ENCODE data around the gene MSRB1.
"Not testable (repeated sequence)": the region's sequence is repeated elsewhere in the genome, so short reads cannot be mapped to it uniquely, and the experiment has no call there.

MSRB1 gene

DNA sequence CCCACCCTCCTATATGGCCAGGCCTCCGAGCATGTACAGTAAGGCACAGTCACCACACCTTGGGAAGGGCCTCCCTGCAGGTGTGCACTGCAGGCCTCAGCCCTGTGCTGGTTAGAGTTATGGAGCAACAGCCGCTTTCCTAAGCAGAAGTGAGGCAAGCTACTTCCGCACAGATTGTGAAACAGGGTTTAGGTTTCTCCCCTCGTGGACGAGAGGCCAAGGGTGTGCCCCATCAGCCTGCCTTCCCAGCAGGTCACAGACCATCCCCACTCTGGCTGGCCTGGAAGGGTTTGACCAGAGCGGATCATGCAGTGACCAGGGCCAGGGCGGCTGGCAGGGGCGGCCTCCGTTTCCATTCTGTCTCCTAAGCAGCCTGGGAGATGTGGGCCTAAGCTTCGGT, 4.7 kb downstream of the MSRB1 start:
- no peak for DNase-seq

DNA sequence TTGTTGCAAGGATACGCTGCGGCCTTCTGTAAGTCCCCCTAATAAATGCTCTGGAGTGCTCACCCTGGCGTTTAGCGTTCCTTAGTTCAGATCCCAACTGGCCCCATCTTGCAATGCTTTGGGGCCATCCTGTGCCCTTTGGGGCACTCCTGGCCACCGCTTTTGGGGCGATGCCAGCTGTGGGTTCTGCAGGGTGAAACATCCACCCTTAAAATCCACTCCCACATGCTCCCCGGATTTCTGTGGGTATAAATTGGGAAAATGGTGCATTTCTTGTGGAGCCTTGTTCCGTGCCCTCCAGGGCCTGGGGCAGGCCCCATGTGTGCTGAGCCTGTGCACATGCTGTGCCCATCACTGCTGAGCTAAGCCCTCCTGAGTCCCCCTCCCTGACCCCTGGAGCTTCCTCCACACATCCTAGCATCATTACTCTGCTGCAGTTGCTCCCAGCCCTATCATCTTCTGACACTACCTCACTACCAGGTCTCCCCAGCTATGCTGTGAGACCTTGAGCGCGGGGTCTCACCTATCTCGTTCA, 6.0 kb downstream of the MSRB1 start:
- no peak for DNase-seq

DNA sequence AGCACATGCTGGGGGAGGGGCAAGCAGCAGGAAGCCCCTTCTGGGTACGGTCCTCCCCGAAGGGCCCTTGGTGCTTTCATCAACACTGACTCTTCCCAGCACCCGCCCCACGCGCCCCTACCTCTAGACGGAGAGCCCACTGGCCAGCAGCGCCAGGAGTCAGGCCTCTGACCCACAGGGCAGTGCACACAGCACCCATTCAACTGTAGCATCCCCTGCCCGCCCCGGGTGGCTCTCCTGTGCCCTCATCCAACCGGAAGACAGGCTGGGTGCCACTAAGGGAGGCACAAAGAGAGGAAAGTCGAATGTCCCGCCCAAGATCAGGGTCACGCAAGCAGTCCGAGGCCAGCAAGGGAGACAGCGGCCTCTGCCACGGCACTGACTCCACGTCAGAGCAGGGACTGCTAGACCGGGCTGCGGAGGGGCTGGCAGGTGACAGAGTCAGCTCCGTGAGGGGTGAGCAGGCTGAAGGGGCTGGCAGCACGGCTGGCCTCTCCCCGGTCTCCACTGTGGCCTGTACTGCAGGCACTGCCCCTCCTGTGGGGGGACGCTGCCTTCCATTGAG, 9.8 kb downstream of the MSRB1 start:
- DNase-seq = no peak

DNA sequence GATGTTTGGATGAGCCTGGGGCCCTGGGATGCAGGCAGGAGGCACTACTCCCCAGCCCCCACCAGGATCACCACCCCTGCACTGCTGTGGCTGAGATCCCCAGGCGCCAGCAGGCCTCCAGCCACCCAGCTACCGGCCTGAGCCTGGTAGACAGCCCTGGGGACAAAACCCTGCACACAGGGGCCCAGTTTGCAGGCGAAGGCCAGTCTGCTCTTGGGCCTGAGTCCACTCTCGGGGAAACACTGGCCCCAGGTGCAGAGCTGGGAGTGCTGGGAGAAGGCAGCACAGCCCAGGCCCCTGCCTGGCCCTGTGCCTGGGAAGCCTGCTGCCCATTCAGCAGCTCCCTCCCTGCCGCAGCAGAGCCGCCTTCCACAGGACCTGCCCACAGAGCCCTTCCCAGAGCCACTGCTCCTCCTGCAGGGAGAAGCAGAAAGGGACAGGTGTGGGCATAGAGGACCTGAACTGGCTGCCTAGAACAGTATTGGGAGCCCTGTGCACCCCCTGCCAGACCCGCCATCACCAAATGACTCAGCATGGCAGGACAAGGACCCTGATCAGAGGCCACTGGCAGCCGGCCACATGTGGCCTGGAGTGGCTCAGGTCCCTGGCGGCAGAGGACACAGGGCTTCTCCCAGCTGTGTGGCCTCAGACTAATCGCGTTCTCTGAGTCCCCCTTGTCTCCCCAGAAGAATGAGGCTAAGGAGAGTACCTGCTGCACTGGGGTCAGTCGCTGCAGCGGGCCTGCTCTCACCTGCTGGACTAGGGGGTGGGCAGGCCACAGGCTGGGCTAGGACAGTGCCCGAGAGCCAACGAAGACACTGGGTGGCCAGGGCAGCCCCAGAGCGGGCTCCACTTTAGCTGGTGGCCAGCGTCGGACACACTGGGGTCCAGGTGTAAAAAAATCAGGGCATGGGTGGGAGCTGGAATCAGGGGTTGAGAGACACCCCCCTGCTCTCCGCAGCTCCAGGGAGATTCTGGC, 10.7 kb downstream of the MSRB1 start:
- peak; percentile 20 for DNase-seq

DNA sequence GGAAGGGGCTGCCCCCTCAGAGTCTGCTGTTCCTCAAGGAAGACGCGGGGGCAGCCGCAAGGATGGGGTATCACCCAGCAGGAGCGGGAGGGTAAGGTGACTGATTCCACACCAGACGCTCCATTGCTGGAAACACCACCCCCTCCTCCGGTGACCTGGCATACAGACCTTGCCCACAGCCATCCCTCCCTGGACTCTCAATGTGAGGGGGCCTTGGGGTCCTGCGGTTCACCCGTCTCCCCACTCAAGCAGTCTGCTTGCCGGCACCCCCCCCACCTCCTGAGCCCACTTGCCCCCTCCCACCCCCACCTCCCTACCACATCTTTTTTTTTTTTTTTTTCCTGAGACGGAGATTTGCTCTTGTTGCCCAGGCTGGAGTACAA, 12.7 kb downstream of the MSRB1 start:
- DNase-seq = no peak

DNA sequence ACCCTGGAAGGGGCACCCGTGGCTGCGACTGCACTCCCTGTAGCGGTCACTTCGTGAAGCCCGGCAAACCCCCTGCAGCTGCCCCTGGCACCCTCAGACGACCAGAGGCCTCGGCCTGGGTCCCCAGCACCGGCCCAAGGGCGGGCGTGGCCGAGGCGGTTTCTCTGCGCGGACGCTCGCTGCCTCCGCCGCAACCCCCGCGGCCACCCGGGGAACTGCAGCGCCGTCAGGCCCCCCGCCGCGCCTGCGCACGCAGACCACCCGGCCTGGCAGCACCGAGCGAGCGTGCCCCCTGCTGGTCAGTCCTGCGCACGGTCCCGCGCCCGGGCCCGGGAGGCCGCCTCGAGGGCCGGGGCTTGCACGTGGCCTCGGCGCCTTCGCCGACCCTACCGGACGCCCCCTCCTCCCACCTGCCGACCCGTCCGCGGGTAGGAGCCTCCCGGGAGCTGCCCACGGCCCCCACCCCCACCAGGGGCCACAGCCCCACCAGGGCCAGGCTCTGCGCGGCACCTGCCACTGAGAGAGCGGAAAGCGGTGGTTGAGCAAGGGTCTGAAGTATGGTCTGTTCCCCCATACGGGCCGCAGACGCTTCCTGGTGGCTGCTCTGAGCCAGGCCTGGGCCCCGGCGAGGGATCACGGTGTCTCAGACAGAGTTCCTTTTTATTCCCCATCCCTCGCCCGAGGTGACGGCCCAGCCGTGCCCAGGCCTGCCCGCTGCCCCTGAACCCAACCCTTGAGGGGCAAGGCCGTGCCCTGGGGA, 13.2 kb downstream of the MSRB1 start:
- peak; percentile 71 for DNase-seq

DNA sequence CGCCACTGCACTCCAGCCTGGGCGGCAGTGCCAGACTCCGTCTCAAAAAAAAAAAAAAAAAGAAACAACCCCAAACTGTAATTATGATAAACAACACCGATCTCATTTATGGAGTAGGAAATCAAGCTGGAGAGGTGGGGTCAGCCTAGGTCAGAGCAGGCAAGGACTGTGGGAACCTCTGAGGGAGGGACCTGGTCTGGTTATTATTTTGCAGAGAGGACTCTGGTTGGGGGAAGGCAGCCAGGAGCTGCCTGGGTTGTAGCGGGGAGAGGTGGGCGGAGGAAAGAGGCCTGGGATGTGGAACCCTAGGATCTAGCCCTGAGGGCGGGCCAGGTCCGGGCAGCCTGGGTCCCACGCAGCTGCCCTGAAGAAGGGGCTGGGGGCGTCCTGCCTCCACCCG, 13.9 kb downstream of the MSRB1 start:
- no peak for DNase-seq

DNA sequence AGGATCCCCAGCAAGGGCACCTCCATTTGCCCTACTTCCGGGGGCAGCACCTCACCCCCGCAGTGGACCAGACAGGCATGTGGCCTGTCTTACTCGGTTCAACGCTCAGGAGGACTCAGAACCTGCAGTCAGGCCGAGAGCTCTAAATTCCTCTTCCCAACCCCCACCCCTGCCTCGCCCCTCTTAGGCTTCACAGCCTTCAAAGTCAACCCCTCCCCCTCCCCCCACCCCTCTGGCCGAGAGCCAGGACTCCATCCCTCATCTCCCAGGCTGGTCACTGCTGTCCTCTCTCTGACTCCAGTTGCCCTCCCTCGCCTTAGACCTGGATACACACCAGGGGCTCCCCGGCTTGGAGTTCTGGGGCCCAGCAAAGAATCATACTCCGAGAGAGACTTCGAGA, 16.7 kb downstream of the MSRB1 start:
- no peak for DNase-seq

DNA sequence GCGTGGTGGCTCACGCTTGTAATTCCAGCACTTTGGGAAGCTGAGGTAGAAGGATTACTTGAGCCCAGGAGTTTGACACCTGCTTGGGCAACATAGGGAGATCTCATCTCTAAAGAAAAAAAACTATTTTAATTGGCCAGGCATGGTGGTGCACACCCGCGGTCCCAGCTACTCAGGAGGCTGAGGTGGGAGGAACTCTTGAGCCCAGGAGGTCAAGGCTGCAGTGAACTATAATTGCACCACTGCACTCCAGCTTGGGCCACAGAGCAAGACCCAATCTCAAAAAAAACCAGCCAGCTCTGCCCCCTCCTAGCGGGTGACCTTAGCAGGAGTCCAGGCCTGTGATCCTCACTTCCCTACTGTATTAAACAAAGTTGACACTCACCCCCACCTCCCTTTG, 18.9 kb downstream of the MSRB1 start:
- DNase-seq = no peak

DNA sequence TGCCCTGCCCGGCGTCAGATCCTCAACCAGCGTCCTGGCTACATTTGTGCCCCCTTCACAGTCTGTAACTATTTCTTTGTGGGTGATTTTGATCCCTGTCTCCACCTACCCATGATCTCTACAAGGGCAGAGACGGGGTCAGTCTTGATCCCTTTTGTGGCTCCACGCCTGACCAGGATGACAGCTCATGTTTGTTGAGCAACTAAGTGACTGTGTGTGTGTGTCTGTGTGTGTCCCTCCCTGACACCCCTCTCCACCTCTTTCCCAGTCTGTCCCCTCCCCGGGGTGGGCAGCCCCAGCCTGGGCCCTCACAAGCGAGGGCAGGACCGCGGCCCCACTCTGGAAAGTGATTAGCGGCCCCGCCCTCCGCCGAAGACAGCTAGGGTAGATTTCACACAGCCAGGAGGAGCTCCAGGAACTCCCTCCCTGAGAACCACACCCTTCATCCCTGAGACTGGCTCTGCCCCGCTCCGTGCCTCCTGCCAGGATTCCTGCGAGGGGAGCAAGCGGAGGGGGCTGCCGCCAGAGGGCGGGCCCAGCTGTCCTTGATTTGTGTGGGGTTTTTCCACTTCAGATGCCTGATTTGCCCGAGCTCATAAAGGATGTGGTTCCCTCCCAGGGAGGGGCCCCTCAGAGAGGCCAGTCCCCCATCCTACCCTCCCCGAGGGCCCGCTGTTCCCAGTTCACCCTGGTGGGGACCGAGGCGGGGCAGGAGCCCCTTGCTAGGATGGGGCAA, 19.5 kb downstream of the MSRB1 start:
- peak; percentile 83 for DNase-seq

DNA sequence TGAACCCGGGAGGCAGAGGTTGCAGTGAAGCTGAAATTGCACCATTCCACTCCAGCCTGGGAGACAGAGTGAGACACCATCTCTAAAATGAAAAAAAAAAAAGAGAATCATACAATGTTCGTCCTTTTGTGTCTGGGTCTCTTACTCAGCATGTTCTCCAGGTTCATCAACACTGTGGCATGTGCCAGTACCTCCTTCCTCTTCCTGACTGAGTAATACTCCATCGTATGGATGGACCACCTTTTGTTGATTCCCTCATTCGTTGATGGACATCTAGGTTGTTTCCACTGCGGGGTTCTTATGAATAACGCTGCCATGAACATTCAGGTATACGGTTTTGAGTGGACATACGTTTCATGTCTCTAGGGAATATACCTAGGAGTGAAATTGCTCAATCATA, 20.6 kb downstream of the MSRB1 start:
- no peak for DNase-seq

DNA sequence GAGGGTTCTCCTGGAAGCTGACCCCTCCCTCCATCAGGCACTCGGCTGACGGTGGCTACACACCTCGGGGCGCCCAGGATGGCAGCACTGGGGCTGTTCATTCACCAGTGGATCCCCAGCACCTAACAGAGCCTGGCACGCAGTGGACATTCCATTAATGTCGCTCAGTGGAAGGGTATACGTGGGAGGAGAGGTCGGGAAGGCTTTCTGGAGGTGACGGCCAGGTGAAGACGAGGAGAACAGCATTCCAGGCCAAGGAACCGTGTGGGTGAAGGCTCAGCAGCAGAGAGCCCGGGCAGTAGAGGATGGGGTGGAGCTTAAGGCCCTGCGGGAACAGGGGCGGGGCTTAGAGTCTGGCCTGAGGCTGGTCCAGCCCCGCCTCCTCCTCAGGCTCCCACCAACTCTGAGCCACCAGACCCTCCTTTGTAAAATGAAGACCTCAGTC, 22.2 kb downstream of the MSRB1 start:
- DNase-seq = no peak

DNA sequence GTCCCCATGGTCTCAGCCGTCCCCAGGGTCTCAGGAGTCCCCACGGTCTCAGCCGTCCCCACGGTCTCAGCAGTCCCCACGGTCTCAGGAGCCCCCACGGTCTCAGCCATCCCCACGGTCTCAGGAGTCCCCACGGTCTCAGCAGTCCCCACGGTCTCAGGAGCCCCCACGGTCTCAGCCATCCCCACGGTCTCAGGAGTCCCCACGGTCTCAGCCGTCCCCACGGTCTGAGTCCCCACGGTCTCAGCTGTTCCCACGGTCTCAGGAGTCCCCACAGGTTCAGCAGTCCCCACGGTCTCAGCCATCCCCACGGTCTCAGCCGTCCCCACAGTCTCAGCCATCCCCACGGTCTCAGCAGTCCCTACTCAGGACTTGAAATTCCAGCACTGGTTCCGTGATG, 22.9 kb downstream of the MSRB1 start:
- DNase-seq = not testable (repeated sequence)

DNA sequence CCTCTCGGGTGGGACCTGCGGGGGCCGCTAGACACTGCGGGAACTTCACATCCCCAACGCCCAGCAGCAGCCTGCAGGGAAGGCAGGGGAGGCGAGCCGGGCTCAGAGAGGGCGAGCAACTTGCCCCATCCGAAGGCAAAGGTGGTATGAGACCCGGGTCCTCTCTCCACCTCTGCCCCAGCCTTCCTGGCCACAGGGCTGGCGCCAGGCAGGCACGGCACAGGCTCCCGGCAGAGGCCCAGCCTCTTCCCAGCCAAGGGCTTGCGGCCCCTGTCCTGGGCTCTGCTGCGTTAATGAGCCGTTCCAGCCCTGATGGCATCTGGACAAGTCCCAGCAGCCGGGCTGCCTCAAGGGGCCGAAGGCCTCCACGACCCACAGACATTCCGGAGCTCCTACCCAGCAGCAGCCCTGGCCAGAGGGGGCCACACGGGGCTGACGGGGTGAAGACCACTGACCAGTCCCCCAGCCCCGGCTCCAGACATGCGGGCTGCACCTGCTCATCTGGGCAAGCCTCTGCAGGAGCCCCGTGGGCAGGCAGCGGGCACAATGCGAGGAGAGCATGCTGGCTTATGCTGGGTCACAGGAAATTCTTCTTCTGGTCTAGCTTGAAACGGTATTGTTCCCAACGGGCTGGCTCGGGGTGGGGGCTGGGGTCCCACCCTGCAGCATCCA, 23.5 kb downstream of the MSRB1 start:
- no peak for DNase-seq

DNA sequence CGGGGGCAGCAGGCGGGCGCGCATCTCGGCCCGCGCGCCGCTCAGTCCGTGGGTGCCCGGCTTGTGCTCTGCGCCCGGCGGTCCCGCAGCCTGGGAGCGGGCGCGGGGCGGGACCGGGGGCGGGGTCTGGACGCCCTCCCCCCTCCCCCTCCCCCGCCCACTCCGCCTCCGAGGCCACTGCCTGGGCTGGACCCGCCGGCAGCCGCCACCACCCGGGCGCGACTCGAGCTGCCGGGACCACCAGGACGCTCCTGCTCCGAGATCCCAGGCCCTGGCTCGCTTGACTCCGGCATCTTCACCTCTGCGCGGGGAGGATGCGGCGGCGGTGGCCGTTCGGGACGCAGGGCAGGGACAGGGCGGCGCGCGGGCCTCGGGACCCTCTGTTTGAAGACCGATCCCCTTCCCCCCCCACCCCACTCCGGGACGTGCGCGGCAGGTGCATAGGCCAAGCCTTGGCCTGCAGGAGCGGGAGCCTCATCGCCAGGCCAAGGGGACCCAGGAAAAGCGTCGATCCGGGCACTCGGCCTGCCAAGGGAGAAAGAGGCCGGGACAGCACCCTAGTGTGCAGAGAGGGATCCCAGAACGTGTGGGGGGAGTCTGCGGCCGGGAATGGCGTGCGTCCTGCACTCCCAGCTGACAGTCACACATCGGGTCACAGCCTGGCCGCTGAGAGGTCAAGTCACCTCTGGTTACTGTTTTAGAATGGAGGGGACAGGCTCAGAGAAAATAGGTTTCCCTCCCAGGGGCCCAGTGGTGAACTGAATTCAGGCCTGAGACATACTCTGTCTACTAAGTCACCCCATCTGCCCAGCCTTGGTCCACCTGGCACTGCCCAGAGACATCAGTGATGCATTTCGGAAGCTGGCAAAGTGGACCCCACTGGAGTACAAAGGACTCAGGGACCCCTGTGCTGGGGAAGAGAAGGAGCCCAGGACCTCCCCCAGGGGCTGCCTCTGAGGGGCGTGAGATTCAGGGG, 24.4 kb downstream of the MSRB1 start, which contains the start of gene HS3ST6:
TSS of gene HS3ST6 (minus strand) at position 65 of the 976 bp plus-strand sequence. CDS start 92 bp downstream, outside the sequence.
- DNase-seq = no peak

DNA sequence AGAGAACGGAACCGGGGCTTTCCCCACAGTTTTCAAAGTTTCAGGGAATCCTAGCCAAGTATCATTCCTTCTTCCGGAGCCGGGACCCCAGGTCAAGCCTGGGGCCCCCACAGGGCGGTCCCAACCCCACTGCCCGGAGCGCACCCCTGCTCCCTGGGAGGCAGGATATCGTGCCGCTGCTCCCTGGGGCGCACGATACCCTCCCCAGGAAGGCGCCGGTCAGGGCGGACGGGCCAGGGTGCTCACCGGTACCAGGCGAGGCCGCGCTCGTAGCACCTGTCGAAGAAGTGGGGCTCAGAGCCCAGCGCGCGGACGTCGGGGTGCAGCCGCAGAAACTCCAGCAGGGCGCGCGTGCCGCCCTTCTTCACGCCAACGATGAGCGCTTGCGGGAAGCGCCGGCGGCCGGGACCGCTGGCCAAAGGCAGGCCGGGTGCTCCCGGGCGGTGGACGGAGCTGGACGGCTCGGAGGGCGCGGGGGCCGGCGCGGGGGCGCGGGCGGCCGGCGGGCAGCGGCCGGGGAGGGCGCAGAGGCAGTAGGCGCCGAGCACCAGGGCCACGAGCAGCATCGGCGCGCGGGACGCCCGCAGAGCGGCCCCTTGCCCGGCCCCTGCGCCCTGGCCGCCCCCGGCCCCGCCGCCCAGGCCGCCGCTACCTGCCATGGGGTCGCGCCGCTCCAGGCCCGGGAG, 25.2 kb downstream of the MSRB1 start:
- DNase-seq = no peak

DNA sequence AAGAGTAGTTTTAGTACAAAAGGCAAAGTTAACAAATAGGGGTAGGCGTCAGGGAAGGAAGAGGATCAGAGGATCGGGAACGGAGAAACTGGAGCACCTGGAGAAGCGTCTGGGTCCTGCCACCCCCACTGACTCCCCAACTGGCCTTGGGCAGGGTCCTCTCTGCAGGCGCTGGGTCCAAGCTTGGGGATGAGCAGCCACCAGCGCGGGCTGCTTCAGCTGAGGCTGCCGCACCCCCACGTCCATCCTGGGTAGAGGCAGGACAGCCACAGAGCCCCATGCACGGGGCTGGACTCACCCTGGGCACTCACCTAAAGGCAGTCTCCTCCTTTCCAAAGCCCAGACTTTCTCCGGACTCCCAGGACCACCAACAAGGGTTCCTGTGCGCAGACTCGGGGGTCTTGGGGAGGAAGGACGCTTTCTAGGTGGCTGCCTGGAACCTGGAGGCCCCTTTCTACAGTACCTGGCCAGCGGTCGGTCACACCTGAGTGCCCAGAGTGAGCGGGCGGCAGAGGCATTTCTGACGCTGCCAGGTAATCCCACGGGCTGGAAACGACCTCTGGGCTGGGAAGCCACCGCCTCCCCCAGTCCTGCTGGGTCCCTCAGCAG, 25.8 kb downstream of the MSRB1 start:
- no peak for DNase-seq

DNA sequence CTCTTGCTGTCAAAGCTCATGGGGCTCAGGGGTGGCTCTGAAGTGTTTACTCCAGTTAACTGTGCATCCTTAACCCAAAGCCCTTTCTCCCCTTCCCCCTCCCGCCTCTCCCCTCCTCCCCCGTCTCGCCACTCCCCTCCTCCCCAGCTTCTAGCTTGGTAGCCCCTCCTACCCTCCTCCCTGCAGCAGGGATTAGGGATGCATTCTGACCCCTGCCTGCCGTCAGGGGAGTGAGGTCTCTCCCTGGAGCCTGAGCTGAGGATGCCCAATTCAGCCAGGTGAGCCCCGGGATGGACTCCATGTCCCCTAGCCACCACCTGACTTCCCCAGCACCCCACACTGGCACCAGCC, 26.4 kb downstream of the MSRB1 start:
- DNase-seq = no peak

DNA sequence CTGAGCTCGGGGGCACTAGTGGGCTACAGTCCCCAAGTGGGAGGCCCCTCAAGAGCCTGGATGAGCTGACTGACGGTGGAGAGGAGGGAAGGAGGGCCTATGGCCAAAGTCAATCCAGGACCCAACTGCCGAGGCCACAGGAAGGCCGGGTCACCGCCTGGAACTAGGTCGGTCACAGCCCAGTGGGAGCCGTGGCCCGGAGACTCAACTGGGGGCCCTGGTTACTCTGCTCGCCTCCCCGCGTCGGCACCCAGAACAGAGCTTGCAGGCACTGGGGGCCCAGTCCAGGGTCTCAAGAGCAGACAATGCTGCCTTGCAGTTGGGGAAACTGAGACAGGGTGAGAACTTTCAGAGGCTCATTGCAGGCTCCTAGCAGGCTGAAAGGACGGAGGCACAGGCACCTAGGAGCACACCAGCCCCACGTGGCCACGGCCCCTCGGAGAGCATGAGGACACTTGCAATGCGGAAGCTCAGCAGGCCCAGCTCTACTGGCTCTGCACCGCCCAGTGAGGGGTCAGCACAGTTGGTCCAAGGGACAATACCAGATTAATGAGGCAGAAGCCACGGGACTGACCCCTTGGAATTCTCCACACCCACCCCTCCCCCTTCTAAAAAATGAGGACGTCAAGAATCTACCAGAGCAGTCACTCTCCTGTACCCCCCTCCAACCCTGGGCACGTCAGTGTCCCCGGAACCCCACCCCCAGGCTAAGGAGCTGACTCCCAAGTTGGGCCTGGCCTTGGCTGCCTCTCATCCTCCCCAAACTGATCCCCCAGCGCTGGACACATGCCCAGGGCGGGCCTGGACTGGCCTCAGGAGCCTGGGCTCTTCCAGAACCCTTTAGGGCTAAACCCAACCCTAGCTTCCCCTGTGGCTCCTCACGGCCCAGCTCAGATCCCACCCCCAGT, 27.0 kb downstream of the MSRB1 start:
- DNase-seq = no peak
